SU-DHL-6 (cell line): ENCODE results near the gene CD47.

Experiments used
- EZH2phosphoT487 ChIP-seq: fragments of 200-600 bp; sonication (generic), shearing (Covaris generic); conservative IDR thresholded peaks from 2 replicates; pipeline ENCODE4 v1.6.1; 2018; ENCODE audit warnings: mild to moderate bottlenecking, antibody characterized with exemption, low read length, moderate library complexity, mixed read lengths
- TF ChIP-seq, protein P1 (sequence below): fragments of 200-600 bp; sonication (generic); IDR thresholded peaks from one replicate; pipeline ENCODE4 v1.5.1; 2017; ENCODE audit warnings: antibody characterized with exemption, mild to moderate bottlenecking, low read length, moderate library complexity; ENCODE audit not compliant: insufficient read depth, poor library complexity, severe bottlenecking

DNA sequence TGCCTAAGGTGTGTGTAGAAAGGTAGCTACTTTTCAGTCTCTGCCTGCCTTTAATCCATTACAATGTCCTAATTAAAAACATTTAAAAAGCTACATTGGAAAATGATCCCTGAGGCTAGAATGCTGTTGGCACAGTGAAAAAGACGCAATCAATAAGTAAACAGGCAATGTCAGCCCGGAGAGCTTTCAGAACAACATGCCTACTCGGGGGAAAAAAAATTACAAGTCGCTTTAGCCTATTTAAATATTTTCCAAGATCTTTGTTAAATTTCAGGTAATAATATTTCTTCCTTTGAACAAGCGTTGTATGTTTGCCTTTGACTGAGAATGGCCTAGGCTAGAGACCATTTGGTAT lies 46.6 kb upstream of the CD47 start:
- TF ChIP-seq, protein P1, sequence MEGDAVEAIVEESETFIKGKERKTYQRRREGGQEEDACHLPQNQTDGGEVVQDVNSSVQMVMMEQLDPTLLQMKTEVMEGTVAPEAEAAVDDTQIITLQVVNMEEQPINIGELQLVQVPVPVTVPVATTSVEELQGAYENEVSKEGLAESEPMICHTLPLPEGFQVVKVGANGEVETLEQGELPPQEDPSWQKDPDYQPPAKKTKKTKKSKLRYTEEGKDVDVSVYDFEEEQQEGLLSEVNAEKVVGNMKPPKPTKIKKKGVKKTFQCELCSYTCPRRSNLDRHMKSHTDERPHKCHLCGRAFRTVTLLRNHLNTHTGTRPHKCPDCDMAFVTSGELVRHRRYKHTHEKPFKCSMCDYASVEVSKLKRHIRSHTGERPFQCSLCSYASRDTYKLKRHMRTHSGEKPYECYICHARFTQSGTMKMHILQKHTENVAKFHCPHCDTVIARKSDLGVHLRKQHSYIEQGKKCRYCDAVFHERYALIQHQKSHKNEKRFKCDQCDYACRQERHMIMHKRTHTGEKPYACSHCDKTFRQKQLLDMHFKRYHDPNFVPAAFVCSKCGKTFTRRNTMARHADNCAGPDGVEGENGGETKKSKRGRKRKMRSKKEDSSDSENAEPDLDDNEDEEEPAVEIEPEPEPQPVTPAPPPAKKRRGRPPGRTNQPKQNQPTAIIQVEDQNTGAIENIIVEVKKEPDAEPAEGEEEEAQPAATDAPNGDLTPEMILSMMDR: no peak
- no peak for TF ChIP-seq EZH2phosphoT487
